Gastrocnemius medialis (tissue), 4 donors: Measurements from ENCODE around the gene ACAD11.

Experiments
- POLR2A ChIP-seq, 2 donors: fragments of 450-650 bp; IDR thresholded peaks; one replicate each; pipeline ENCODE4 v1.6.1; 2017; ENCODE audit warnings: antibody characterized with exemption in 2 of 2, mild to moderate bottlenecking in 2 of 2, moderate library complexity in 2 of 2
- TF ChIP-seq, protein P1 (sequence below), 5 experiments: fragments of 450-650 bp in 3 of 5; fragments of 200-600 bp in 2 of 5; sonication (generic) in 2 of 5; IDR thresholded peaks in 4 of 5; conservative IDR thresholded peaks in 1 of 5; 1 replicate in 4 of 5; 2 replicates in 1 of 5; pipeline ENCODE4 v1.5.1; 2016 to 2019; ENCODE audit warnings: antibody characterized with exemption in 5 of 5, mild to moderate bottlenecking in 3 of 5, moderate library complexity in 3 of 5

DNA sequence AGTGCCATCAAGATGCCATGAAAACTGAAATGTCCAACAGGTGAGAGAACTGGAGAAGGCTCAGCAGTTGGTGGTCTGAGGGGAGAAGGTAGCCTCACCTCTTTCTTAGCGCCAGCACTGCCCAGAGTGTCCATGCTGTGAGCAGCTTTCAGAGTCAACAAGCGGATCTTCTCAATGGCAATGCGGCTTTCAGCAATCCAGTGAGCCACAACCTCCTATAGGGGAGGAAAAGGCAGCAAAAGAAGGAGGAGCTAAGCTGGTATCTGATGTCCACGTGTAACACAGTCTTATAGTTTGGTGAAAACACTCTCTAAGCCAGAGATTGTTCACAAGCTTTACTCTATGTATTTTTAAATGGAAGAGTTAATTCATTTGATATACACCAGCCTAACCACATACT lies 98.6 kb downstream of the ACAD11 start:
- TF ChIP-seq, protein P1, sequence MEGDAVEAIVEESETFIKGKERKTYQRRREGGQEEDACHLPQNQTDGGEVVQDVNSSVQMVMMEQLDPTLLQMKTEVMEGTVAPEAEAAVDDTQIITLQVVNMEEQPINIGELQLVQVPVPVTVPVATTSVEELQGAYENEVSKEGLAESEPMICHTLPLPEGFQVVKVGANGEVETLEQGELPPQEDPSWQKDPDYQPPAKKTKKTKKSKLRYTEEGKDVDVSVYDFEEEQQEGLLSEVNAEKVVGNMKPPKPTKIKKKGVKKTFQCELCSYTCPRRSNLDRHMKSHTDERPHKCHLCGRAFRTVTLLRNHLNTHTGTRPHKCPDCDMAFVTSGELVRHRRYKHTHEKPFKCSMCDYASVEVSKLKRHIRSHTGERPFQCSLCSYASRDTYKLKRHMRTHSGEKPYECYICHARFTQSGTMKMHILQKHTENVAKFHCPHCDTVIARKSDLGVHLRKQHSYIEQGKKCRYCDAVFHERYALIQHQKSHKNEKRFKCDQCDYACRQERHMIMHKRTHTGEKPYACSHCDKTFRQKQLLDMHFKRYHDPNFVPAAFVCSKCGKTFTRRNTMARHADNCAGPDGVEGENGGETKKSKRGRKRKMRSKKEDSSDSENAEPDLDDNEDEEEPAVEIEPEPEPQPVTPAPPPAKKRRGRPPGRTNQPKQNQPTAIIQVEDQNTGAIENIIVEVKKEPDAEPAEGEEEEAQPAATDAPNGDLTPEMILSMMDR (IDR thresholded peaks at IDR 0.05 in 4 of 5, conservative IDR thresholded peaks at IDR 0.05 in 1 of 5), result no peak
- TF ChIP-seq POLR2A (IDR thresholded peaks at IDR 0.05), result no peak
